Effector memory CD4-positive, alpha-beta T cell (primary cell): ENCODE results near the gene RIMS3.

Source experiments
- DNase-seq, 3 donors: peaks; one replicate each; pipeline ENCODE4 v3.0.0-alpha.2; 2020
- H3K27ac ChIP-seq: 2 replicates; pipeline ENCODE4 v1.7.0; 2013; ENCODE audit warnings: mild to moderate bottlenecking, low read length, moderate library complexity; ENCODE audit not compliant: insufficient read depth, poor library complexity, severe bottlenecking
- H3K27me3 ChIP-seq: replicated peaks from 2 replicates; pipeline ENCODE4 v1.7.0; 2013; ENCODE audit warnings: mild to moderate bottlenecking, low read length; ENCODE audit not compliant: insufficient read depth, control insufficient read depth, poor library complexity, severe bottlenecking
- H3K36me3 ChIP-seq: 2 replicates; pipeline ENCODE4 v1.7.0; 2013; ENCODE audit warnings: mild to moderate bottlenecking, low read length, moderate library complexity; ENCODE audit not compliant: control insufficient read depth, insufficient read depth
- H3K4me1 ChIP-seq: 2 replicates; pipeline ENCODE4 v1.7.0; 2013; ENCODE audit warnings: low read length, mild to moderate bottlenecking; ENCODE audit not compliant: control insufficient read depth, insufficient read depth, poor library complexity, severe bottlenecking
- H3K4me3 ChIP-seq: 2 replicates; pipeline ENCODE4 v1.7.0; 2013; ENCODE audit warnings: low read length, low read depth, mild to moderate bottlenecking; ENCODE audit not compliant: insufficient read depth, poor library complexity, severe bottlenecking
- H3K9me3 ChIP-seq: 2 replicates; pipeline ENCODE4 v1.7.0; 2013; ENCODE audit warnings: mild to moderate bottlenecking, low read length, moderate library complexity; ENCODE audit not compliant: control insufficient read depth

RIMS3 gene

DNA sequence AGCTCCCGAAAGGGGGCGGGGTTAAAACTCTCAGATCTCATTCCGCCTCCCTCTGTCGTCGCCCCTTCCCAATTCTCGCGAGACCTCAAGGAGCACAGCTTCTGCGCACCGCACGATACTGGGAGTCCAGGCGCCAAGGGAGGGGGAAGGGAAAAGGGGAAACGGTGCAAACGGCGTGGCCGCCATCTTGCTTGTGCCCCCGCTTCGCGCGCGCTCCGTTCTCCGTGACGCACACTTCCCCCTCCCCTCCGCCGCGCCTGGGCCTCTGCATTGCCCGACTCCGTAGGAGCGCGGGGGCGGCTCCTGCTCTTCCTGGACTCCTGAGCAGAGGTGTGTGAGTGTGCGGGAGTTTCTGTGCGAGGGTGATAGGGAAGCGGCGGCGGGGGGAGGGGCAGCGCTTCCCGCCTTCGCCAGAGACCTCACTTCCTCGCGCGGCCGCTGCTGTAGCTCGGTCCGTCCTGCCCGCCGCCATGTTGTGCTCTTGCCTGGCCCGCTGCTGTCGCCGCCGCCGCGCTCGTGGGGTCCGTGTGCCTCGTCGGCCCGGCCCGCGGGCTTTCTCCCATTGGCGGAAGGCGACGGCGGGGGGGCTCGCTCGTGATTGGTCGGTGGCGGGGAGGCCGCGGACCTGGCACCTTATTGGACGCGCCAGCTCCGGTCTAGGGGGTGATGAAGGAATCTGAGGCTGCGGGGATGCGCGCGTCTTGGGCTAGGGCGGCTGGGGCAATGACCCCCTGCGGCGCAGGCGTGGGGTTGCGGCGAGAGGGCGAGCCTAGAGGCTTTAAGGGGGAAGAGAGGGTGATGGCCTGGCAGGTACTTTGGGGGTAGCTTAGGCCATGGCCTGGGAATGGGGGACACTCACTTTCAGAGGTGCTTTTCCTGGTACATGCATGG lies 26.3 kb upstream of the RIMS3 start, which contains the start of gene NFYC:
NFYC (plus strand) TSS at position 167 of the 891 bp plus-strand sequence. CDS start 47,140 bp downstream, outside the sequence.
- Histone ChIP-seq H3K4me1 (peaks cover 17% of the 10 kb centered on the region), H3K27me3 (no peaks in the 10 kb centered on the region), H3K4me3 (peak within 1 kb of the TSS; percentile 88), H3K9me3 (no peaks in the 10 kb centered on the region), H3K36me3 (no peaks in the 10 kb centered on the region), H3K27ac (peak within 1 kb of the TSS; percentile 97)
- DNase-seq, result peak; percentile 91 to 96 (median 92)

DNA sequence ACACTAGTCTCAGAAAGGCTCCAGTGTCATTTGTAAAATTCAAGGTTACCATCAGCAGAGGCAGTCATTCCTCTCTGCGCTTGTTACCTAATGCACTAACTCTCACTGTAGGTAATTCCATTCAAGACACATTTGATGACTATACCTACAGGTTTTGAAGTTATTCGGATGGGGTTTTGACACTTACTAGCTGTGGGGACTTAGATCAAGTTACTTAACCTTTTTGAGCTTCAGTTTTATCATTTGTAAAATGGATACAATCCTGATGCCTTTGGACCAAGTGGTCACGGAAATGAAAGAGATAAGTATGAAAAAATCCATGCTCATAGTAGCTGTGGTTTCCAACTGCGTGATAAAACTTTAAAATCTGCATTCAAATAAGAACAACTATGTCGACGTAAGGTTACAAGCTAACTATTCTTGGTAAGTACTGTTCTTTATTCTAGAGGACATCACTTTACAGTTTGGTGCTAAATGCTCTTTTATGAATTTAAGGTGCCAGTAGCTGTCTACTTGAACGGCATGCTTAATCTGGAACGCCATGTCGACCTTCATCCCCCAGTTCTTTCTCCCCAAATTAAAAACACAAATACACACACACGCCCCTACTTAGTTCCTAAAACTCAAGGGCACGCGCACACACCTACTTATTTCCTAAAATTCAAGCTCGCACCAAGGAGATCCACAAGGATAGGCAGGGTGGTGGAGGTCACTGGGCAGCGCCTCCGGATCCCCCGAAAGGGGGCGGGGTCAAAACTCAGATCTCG lies 25.5 kb upstream of the RIMS3 start:
- Histone ChIP-seq H3K36me3 (no peaks in the 10 kb centered on the region), H3K4me3 (peak overlapping the region; percentile 88), H3K27ac (peak overlapping the region; percentile 97), H3K4me1 (peaks cover 17% of the 10 kb centered on the region), H3K9me3 (no peaks in the 10 kb centered on the region), H3K27me3 (no peaks in the 10 kb centered on the region)
- DNase-seq, result no peak

- Histone ChIP-seq H3K9me3 (no peaks in the 10 kb centered on the region), H3K36me3 (no peaks in the 10 kb centered on the region), H3K4me3 (no peak overlapping the region), H3K27me3 (no peaks in the 10 kb centered on the region), H3K4me1 (peaks cover 17% of the 10 kb centered on the region), H3K27ac (no peak overlapping the region)
- DNase-seq, result no peak
Measured at GRCh38 chr1:40689737-40690136, 24.3 kb upstream of the RIMS3 start.

- DNase-seq, result no peak
- H3K27ac ChIP-seq, result no peak overlapping the region
- no peaks in the 10 kb centered on the region for H3K27me3 ChIP-seq
- peaks cover 11% of the 10 kb centered on the region for H3K4me1 ChIP-seq
- H3K36me3 ChIP-seq, result no peaks in the 10 kb centered on the region
- H3K9me3 ChIP-seq, result no peaks in the 10 kb centered on the region
- H3K4me3 ChIP-seq, result no peak overlapping the region
Measured at GRCh38 chr1:40687661-40688060, 22.2 kb upstream of the RIMS3 start.

DNA sequence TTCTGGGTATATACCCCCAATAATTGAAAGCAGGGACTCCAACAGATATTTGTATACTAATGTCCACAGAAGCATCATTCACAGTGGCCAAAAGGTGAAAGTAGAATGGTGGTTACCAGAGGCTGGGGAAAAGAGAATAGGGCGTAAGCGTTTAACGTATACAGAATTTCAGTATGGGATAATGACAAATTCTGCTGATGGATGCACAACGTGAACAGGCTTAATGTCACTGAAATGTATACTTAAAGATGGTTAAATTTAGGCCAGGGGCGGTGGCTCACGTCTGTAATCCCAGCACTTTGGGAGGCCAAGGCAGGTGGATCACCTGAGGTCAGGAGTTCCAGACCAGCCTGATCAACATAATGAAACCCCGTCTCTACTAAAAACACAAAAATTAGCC lies 21.6 kb upstream of the RIMS3 start:
- DNase-seq, result no peak
- H3K36me3 ChIP-seq, result no peaks in the 10 kb centered on the region
- H3K9me3 ChIP-seq, result no peaks in the 10 kb centered on the region

DNA sequence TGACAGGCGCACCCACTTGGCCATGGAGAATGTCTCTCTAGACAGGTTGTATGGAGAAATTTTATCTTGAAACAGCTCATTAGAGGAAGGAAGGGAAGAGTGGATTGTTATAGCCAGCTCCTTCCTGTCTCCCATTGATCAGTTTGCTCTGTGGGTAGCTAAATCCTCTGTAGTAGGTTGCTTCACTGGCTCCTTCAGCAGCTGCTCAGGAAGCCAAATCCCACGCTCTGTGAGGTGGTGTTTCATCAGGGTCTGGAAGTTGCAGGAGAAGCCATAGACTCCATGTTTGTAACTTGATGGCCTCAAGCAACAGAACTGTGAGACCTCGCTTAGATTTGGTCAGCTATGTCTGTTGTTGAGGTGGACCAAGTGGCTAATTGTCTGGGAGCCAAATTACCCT lies 19.2 kb upstream of the RIMS3 start:
- Histone ChIP-seq H3K27me3 (no peaks in the 10 kb centered on the region), H3K4me3 (no peak overlapping the region), H3K36me3 (no peaks in the 10 kb centered on the region), H3K9me3 (no peaks in the 10 kb centered on the region), H3K27ac (no peak overlapping the region), H3K4me1 (no peaks in the 10 kb centered on the region)
- DNase-seq, result no peak

More for the DNA sequence above, 21.6 kb upstream of the RIMS3 start:
- Histone ChIP-seq H3K4me1 (peaks cover 6% of the 10 kb centered on the region), H3K27ac (no peak overlapping the region), H3K4me3 (no peak overlapping the region), H3K27me3 (no peaks in the 10 kb centered on the region)

DNA sequence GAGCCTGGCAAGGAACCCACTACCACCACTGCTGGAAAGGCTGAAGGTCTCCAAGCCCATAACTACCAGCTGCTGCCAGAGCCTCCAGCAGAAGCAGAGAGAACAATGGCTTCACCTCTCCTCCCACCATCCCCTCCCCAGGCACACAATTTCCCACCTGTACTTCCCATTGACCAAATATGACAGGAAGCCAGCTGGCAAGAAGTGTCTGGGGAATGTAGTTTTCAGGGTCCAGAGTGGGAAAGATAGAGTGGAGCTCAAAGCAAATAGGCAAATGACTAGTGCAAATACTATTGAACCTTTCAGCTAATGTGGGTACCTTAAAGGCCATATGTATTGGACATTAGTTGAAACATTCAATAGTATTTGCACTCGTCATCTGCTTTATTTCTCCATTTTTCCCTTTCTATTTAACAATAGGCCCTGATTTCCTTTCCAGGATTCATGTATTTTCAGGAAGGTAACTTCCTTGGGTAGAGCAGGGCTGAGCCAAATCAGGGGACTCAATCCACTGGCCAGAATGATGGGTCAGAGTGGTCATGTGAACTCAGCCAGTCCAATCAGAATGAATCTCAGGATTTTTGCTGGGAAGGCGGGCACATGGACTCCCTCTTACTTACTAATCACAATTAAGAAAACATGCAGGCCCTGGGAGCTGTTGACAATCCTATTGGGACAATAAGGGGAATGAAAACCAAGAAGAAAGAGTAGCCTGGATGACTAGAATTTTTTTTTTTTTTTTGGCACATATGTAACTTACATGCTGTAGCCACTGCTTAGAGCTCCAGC lies 13.9 kb upstream of the RIMS3 start:
- Histone ChIP-seq H3K4me1 (no peaks in the 10 kb centered on the region), H3K9me3 (no peaks in the 10 kb centered on the region), H3K4me3 (no peak overlapping the region), H3K27ac (no peak overlapping the region), H3K36me3 (no peaks in the 10 kb centered on the region), H3K27me3 (no peaks in the 10 kb centered on the region)
- DNase-seq, result no peak

GRCh38 chr1:40676501-40676900 lies 11.0 kb upstream of the RIMS3 start:
- Histone ChIP-seq H3K4me1 (no peaks in the 10 kb centered on the region), H3K4me3 (no peak overlapping the region), H3K36me3 (no peaks in the 10 kb centered on the region), H3K27ac (no peak overlapping the region), H3K27me3 (no peaks in the 10 kb centered on the region), H3K9me3 (no peaks in the 10 kb centered on the region)
- DNase-seq, result no peak

DNA sequence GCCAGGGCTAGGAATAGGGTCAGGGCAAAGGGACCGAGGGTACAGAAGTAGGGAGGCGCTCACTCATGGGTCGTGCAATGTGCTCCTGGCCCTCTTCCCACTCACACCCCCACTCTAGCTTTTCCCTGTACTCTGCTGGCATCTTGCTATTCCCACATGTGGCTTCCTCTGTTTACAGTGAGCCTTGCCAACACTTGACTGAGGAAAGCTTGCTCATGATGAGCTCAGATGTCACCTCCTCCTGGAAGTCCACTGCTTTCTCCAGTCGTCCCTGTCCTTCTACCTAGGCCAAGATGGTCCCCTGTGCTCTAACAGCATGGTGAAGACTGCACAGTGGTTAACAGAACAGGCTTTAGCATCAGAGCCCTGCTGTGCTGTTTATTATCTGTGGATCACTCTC lies 8.0 kb upstream of the RIMS3 start:
- Histone ChIP-seq H3K36me3 (no peaks in the 10 kb centered on the region), H3K4me1 (peaks cover 4% of the 10 kb centered on the region), H3K27ac (no peak overlapping the region), H3K27me3 (no peaks in the 10 kb centered on the region), H3K9me3 (no peaks in the 10 kb centered on the region), H3K4me3 (no peak overlapping the region)
- no peak for DNase-seq
